Endothelial cell of umbilical vein (primary cell): ENCODE data around the gene GPANK1. TPM values are rescaled to one million over a fixed set of nuclear protein-coding genes. Genes with fewer than 3 reads are reported as not detected.

Experiments used
- BruUV-seq: library from RNA; stranded (reverse); fragments of 400-500 nt; replicated peaks from 2 replicates; lab custom pipeline; 2021; lab: Mats Ljungman, UMichigan
- CTCF ChIA-PET: fragments of 300-600, 350-600 bp; sonication (Branson Sonifier 250); formaldehyde crosslinking; loops from one replicate; lab custom pipeline; 2021; ENCODE audit warnings: antibody characterized with exemption, inconsistent platforms; lab: Charles Lee
- POLR2A ChIA-PET: fragments of 300-600, 350-600 bp; sonication (Branson Sonifier 250); formaldehyde crosslinking; loops from one replicate; lab custom pipeline; 2021; ENCODE audit warnings: antibody characterized with exemption, inconsistent platforms; lab: Charles Lee
- DNase-seq: peaks from one replicate; pipeline ENCODE4 v3.0.0-alpha.2; 2011; ENCODE audit warnings: low read depth, low spot score
- FAIRE-seq: peaks from 2 replicates; lab custom pipeline; 2011; peaks lifted over from hg19 to GRCh38; lab: Jason Lieb, UNC
- H2AFZ ChIP-seq: 2 replicates; pipeline ENCODE4 v1.6.0; 2012; ENCODE audit warnings: low read depth, low read length, control low read depth, inconsistent platforms
- H3K27ac ChIP-seq: 2 replicates; pipeline ENCODE4 v1.5.1; 2011; ENCODE audit warnings: low read depth, mild to moderate bottlenecking, control low read depth, low read length, moderate library complexity; ENCODE audit not compliant: insufficient read depth
- H3K27me3 ChIP-seq, 2 experiments: 2 replicates each; pipeline versions ENCODE4 v1.6.0 to v1.6.1; 2011; ENCODE audit warnings: low read length in 2 of 2, mixed read lengths in 1 of 2; ENCODE audit not compliant: control insufficient read depth in 2 of 2, insufficient read depth in 2 of 2
- H3K36me3 ChIP-seq, 2 experiments: 2 replicates in 1 of 2; 3 replicates in 1 of 2; pipeline ENCODE4 v1.5.1; 2011; ENCODE audit warnings: low read length in 2 of 2, mild to moderate bottlenecking in 1 of 2, moderate library complexity in 1 of 2; ENCODE audit not compliant: control insufficient read depth in 2 of 2, insufficient read depth in 2 of 2; ENCODE audit errors: extremely low read depth in 1 of 2
- H3K4me1 ChIP-seq: 3 replicates; pipeline ENCODE4 v1.5.1; 2011; ENCODE audit warnings: mild to moderate bottlenecking, low read length; ENCODE audit not compliant: control insufficient read depth, insufficient read depth; ENCODE audit errors: extremely low read depth
- H3K4me2 ChIP-seq: 2 replicates; pipeline ENCODE4 v1.6.1; 2011; ENCODE audit warnings: low read length, control low read depth, mixed read lengths; ENCODE audit not compliant: insufficient read depth
- H3K4me3 ChIP-seq, 3 experiments: fragments of 200-600 bp in 1 of 3; sonication (generic), shearing (Covaris generic) in 1 of 3; replicated peaks in 1 of 3; 2 replicates each; pipeline ENCODE4 v1.5.1; 2011 to 2016; ENCODE audit warnings: control low read depth in 3 of 3, low read length in 3 of 3, mild to moderate bottlenecking in 2 of 3, inconsistent platforms in 1 of 3, low read depth in 1 of 3, moderate library complexity in 1 of 3; ENCODE audit not compliant: insufficient read depth in 1 of 3
- H3K79me2 ChIP-seq: 2 replicates; pipeline ENCODE4 v1.6.0; 2012; ENCODE audit warnings: low read length, inconsistent platforms; ENCODE audit not compliant: control insufficient read depth, insufficient read depth
- H3K9ac ChIP-seq: replicated peaks from 2 replicates; pipeline ENCODE3; 2011; ENCODE audit warnings: low read length, control low read depth; ENCODE audit not compliant: insufficient read depth; ENCODE audit errors: extremely low read depth
- H3K9me1 ChIP-seq: replicated peaks from 3 replicates; pipeline ENCODE4 v1.6.0; 2011; ENCODE audit warnings: mild to moderate bottlenecking, low read length; ENCODE audit not compliant: control insufficient read depth, insufficient read depth; ENCODE audit errors: extremely low read depth
- H3K9me3 ChIP-seq: replicated peaks from 2 replicates; pipeline ENCODE4 v1.5.1; 2012; ENCODE audit warnings: low read length, inconsistent platforms; ENCODE audit not compliant: control insufficient read depth, insufficient read depth
- H4K20me1 ChIP-seq: replicated peaks from 2 replicates; pipeline ENCODE3; 2011; ENCODE audit warnings: mild to moderate bottlenecking, low read length; ENCODE audit not compliant: control insufficient read depth, insufficient read depth; ENCODE audit errors: extremely low read depth
- CTCF ChIP-seq, 2 donors: IDR thresholded peaks; 1 replicate in 1 of 2; 2 replicates in 1 of 2; pipeline ENCODE4 v1.5.1; 2011; ENCODE audit warnings: low read length in 2 of 2, mild to moderate bottlenecking in 2 of 2, moderate library complexity in 2 of 2, control low read depth in 1 of 2, inconsistent platforms in 1 of 2, low read depth in 1 of 2; ENCODE audit not compliant: insufficient read depth in 1 of 2; ENCODE audit errors: extremely low read depth in 1 of 2
- EZH2 ChIP-seq: IDR thresholded peaks from 2 replicates; pipeline ENCODE4 v1.6.1; 2012; ENCODE audit warnings: borderline replicate concordance, low read depth, mild to moderate bottlenecking, moderate library complexity, low read length, inconsistent platforms; ENCODE audit not compliant: severe bottlenecking
- FOS ChIP-seq: IDR thresholded peaks from 2 replicates; pipeline ENCODE4 v1.6.1; 2011; ENCODE audit warnings: mild to moderate bottlenecking, low read length, moderate library complexity, borderline replicate concordance; ENCODE audit not compliant: insufficient read depth
- GATA2 ChIP-seq: IDR thresholded peaks from 2 replicates; pipeline ENCODE4 v1.7.0; 2011; ENCODE audit warnings: low read depth, mild to moderate bottlenecking, moderate library complexity, mixed read lengths, low read length; ENCODE audit not compliant: insufficient read length, insufficient read depth
- JUN ChIP-seq: IDR thresholded peaks from 2 replicates; pipeline ENCODE4 v1.6.1; 2011; ENCODE audit warnings: borderline replicate concordance, low read depth; ENCODE audit not compliant: insufficient read length, insufficient read depth
- MAX ChIP-seq: IDR thresholded peaks from 2 replicates; pipeline ENCODE4 v1.6.1; 2011; ENCODE audit not compliant: insufficient read depth, insufficient read length
- MYC ChIP-seq: IDR thresholded peaks from one replicate; pipeline ENCODE4 v1.6.1; 2011; ENCODE audit warnings: mild to moderate bottlenecking, low read depth, low read length
- POLR2A ChIP-seq: IDR thresholded peaks from 2 replicates; pipeline ENCODE4 v1.6.1; 2012; ENCODE audit warnings: low read depth, mild to moderate bottlenecking, control low read depth, low read length
- POLR2AphosphoS5 ChIP-seq: IDR thresholded peaks from 2 replicates; pipeline ENCODE4 v1.6.1; 2012; ENCODE audit warnings: low read depth, mild to moderate bottlenecking, control low read depth, low read length, moderate library complexity; ENCODE audit not compliant: insufficient read depth
- dilution Hi-C: fragments of 300-500 bp; cut with MboI; formaldehyde crosslinking; loops from one replicate; pipeline ENCODE4 v1.15.0; 2019; ENCODE audit warnings: low sequenced_read_pairs; ENCODE audit not compliant: extremely low pct_ligation_motif_present
- intact Hi-C: fragments of 100-400 bp; cut with micrococcal nuclease; formaldehyde crosslinking; loops from one replicate; pipeline ENCODE4 v1.10.0; 2022
- polyA plus RNA-seq, 4 experiments: library from polyadenylated mRNA; depleted of rRNA in 3 of 4; stranded (reverse) in 3 of 4; unstranded in 1 of 4; fragments of >200 nt; gene quantifications; 2 replicates each; pipeline versions ENCODE4 v1.2.1 to v1.2.3, GENCODE V29; 2011 to 2012; ENCODE audit warnings: missing spikeins in 1 of 4
- total RNA-seq: library from RNA; stranded (reverse); gene quantifications from 2 replicates; pipeline ENCODE4 v1.2.3, GENCODE V29; 2021

Gene GPANK1
- total and polyA plus RNA-seq, 2 donors (not counting 3 experiments of a cell fraction or from before 2014, with no cell fraction given), result 12.6 to 17.5 TPM

GRCh38 chr6:31659649-31660380 is 5.0 kb downstream of the GPANK1 start:
- Histone ChIP-seq H3K27ac (peak overlapping the region; percentile 62), H2AFZ (no peak overlapping the region), H3K36me3 (peaks cover 3 to 4% of the 10 kb centered on the region in 2 experiments), H3K9me1 (no peaks in the 10 kb centered on the region), H3K4me2 (peak overlapping the region; percentile 67), H3K9me3 (no peaks in the 10 kb centered on the region), H4K20me1 (no peaks in the 10 kb centered on the region), H3K4me1 (peaks cover 41% of the 10 kb centered on the region), H3K27me3 (no peaks in the 10 kb centered on the region), H3K9ac (peak overlapping the region; percentile 82), H3K4me3 (peak overlapping the region; percentile 30 to 76 (median 70)), H3K79me2 (peaks cover 28% of the 10 kb centered on the region)
- dilution Hi-C loops, result no loop called here
- CTCF ChIA-PET, result interaction anchor here (0.9 to 5.7 kb wide), 5 partner anchors 8 to 136 kb away, joined by 3 to 38 read pairs (median 3); partner anchors contain the start of genes BAG6 and VARS1
- FAIRE-seq (peak; percentile 64), DNase-seq (peak; percentile 22)
- no TSS peak for BruUV-seq
- intact Hi-C loops, result loop anchor here (1.0 to 10.0 kb wide), 4 partner anchors 8 to 535 kb away; partner anchors contain the start of genes BAG6, GPSM3 and PBX2
- POLR2A ChIA-PET, result interaction anchor here (1.0 to 2.1 kb wide), 3 partner anchors 8 to 167 kb away, joined by 3 to 13 read pairs (median 4); partner anchors contain the start of genes BAG6, HSPA1B and PRRC2A
- TF ChIP-seq JUN (no peak), MAX (no peak), POLR2AphosphoS5 (no peak), FOS (no peak)

GRCh38 chr6:31658983-31659648 is 5.7 kb downstream of the GPANK1 start:
- no peaks in the 10 kb centered on the region for H3K27me3 ChIP-seq
- dilution Hi-C loops (no loop called here), intact Hi-C loops (no loop called here)
- no peak for FAIRE-seq
- peaks cover 3 to 4% of the 10 kb centered on the region in 2 experiments for H3K36me3 ChIP-seq
- no peaks in the 10 kb centered on the region for H3K9me1 ChIP-seq
- ChIA-PET POLR2A (interaction anchor here (0.9 kb wide), 1 partner anchor 156 kb away, joined by 4 read pairs; the partner anchor contains the start of genes HSPA1A and HSPA1L), CTCF (no interaction called here)
- no peak overlapping the region for H3K9ac ChIP-seq
- TF ChIP-seq MYC (no peak), POLR2A (no peak), MAX (no peak), JUN (no peak), CTCF (IDR thresholded peaks at IDR 0.05; ENCODE audit: extremely low read depth in 1 of 2, insufficient read depth in 1 of 2, low read depth in 1 of 2, low read length in 2 of 2) (no peak), FOS (no peak), EZH2 (no peak), GATA2 (no peak), POLR2AphosphoS5 (no peak)
- H3K9me3 ChIP-seq, result no peaks in the 10 kb centered on the region
- peak overlapping the region in 2 of 3 experiments; percentile 70 to 76 for H3K4me3 ChIP-seq
- peak overlapping the region; percentile 67 for H3K4me2 ChIP-seq
- no peaks in the 10 kb centered on the region for H4K20me1 ChIP-seq
- peaks cover 25% of the 10 kb centered on the region for H3K79me2 ChIP-seq
- no peak for DNase-seq
- no peak overlapping the region for H2AFZ ChIP-seq
- peaks cover 36% of the 10 kb centered on the region for H3K4me1 ChIP-seq
- BruUV-seq, result no TSS peak
- H3K27ac ChIP-seq, result no peak overlapping the region
